Renal pelvis (tissue), 4 donors: ENCODE measurements around the gene HAO2. TPM values are rescaled to one million over a fixed set of nuclear protein-coding genes. Genes with fewer than 3 reads are reported as not detected.
"Not testable (repeated sequence)": the region's sequence is repeated elsewhere in the genome, so short reads cannot be mapped to it uniquely, and the experiment has no call there.

ENCODE experiments used
- DNase-seq: peaks from one replicate; pipeline ENCODE4 v3.0.0-alpha.2; 2013
- polyA plus RNA-seq, 3 donors: library from polyadenylated mRNA; unstranded; fragments of 120-200 nt; gene quantifications; one replicate each; pipeline ENCODE4 v1.2.1, GENCODE V29; 2013; ENCODE audit not compliant: insufficient read length in 3 of 3

The HAO2 gene
- polyA plus RNA-seq, 3 donors = 107 to 128 (median 109) TPM

- DNase-seq = no peak
Measured at GRCh38 chr1:119338004-119338403, 30.6 kb upstream of the HAO2 start.

DNA sequence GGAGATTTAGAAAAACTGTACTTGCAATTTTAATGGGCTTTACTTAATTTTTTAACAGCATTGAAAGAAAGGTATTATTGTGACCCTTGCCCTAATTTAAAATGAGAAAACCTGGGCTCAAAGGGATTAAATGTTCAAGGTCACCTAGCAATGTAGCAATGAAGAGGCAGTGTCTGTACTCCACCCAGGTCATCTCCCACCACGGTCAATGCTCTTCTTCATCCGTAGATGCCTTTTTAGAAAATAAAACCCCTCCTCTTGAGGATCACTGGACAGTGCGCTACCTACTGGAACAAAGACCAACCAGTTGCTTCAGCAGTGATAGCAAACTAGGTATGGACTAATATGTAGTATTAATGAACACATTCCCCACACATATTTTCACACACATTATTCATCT is 29.8 kb upstream of the HAO2 start:
- no peak for DNase-seq

GRCh38 chr1:119340861-119341261 is 27.7 kb upstream of the HAO2 start:
- DNase-seq = no peak

DNA sequence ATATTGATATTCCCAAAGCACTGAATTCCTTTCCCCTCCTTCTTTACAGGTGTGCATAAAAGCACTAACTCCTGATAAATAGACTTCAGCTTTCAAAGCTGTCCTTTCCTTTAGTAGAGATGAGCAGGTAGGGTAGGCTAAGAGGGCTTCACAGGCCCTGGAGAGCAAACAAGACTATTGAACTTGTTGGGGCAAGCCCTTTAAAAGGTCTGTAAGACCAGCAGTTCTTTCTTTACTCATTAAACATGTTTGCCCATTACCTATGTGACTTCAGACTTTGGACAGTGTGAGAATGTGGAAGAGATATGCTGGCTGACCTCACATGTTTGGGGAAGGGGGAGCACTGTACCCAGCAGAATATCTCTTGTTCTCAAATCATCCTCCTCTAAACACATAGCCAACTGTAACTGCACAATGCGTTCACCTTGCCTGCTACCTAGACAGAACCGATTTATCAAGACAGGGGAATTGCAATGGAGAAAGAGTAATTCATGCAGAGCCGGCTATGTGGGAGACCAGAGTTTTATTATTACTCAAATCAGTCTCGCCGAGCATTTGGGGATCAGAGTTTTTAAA is 27.1 kb upstream of the HAO2 start:
- no peak for DNase-seq

DNA sequence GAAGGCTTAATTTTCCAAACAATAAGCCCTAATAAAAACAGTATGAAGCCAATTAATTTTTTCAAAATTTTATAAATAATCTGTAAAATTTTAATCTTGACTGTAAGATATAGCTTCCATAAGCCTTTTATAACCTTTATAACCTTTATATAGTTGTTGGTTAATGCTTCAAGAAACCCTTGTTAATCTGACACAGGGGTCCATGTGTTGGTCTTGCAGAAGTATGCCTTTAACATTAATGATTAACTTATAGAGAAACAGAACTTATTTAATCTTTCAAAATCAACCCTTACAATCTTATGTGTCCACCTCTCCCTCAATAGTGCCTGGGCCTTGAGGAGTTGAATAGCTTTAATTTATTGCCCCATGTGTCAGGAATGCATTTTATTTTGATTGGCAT is 23.2 kb upstream of the HAO2 start:
- DNase-seq = no peak

GRCh38 chr1:119347858-119348257 is 20.7 kb upstream of the HAO2 start:
- DNase-seq = no peak

GRCh38 chr1:119348941-119349340 is 19.6 kb upstream of the HAO2 start:
- no peak for DNase-seq

DNA sequence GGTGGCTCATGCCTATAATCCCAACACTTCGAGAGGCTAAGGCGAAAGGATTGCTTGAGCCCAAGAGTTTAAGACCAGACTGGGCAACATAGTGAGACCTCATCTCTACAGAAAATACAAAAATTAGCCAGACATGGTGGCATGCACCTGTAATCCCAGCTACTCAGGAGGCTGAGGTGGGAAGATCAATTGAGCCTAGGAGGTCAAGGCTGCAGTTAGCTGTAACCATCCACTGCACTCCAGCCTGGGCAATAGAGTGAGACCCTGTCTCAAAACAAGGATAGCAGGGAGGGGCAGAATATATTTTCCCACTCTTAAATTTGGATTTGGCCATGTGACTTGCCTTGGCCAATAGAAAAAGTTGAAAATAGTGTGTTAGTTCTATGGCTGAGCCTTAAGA is 17.7 kb upstream of the HAO2 start:
- DNase-seq = not testable (repeated sequence)

DNA sequence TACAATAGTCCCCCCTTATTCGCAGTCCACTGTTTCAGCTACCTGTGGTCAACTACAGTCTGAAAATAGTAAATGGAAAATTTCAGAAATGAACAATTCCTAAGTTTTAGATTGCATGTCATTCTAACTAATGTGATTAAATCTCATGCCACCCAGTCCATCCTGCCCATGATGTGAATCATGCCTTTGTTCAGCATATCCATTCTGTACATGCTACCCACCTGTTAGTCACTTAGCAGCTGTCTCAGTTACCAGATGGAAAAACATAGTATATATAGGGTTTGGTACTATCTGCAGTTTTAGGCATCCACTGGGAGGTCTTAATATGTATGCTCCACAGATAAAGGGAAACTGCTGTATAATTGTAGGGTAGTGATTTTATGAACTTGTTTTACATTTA is 16.6 kb upstream of the HAO2 start:
- no peak for DNase-seq

GRCh38 chr1:119353836-119354235 is 14.7 kb upstream of the HAO2 start:
- DNase-seq = no peak

GRCh38 chr1:119358636-119359035 is 9.9 kb upstream of the HAO2 start:
- DNase-seq = no peak

GRCh38 chr1:119359730-119360129 is 8.9 kb upstream of the HAO2 start:
- DNase-seq = no peak

DNA sequence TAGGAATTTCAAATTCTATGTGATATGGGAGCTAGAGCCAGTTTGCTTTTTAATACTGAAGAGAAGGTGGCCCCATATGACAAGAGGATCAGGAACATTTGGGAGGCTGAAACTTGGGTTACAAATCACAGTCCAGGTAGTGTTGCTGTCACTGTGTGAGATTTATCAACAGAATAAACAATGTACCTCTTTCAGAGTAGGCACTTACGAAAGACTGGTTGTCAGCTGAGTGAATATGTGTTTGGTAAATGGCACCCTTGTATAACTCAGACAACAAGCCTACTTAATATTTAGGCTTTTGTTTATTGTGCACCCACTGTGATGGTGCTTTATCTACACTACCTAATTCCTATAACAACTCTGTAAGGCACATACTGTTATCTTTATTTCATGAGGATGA is 7.4 kb upstream of the HAO2 start:
- no peak for DNase-seq

- DNase-seq = no peak
Measured at GRCh38 chr1:119361620-119362344, 6.8 kb upstream of the HAO2 start.

DNA sequence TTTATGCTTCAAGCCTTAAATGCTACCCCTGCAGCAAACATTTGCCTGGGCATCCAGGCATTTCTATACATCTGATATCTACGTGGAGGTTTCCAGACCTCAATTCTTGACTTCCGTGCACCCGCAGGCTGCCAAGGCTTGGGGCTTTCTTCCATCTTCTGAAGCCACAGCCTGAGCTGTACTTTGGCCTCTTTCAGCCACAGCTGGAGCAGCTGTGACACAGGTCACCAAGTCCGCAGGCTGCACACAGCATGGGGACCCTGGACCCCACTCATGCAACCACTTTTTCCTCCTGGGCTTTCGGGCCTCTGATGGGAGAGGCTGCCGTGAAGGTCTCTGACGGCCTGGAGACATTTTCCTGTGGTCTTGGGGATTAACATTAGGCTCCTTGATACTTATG is 5.4 kb upstream of the HAO2 start:
- DNase-seq = no peak

GRCh38 chr1:119364640-119365039 is 3.9 kb upstream of the HAO2 start:
- DNase-seq = no peak

GRCh38 chr1:119366424-119366823 is 2.2 kb upstream of the HAO2 start:
- DNase-seq = no peak

DNA sequence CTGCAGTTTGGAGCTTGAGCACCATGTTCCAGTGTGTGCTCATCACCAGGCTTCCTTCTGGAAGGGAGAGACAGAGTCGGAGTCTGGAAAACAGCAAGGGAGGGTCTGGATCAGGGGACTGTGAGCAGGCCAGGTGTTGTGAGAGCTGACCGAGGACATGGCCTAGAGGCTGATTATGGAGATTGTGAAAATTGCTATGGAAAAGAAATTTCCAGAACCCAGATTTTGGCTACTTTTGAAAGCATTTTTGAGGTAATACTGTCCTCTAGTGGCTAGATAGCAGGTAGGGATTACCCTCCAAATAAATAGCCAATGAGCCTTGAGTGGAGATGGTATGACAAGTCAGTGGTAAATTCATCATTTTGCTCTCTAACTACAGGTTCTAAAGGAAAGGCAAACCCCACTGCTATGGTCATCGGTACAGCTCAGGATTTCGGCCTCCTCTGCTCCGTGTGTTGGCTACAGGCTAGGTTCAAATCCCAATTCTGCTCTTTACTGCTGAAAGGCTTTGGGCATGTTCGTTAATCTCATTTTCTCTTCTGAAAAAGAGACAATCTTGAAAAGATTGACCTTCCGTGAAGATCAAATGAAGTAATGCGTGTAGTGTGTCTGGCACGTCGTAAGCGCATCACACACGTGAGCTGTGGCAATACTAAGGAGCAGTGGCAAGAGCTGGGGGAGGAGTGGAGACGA is 1.0 kb upstream of the HAO2 start:
- DNase-seq = peak; percentile 24

DNA sequence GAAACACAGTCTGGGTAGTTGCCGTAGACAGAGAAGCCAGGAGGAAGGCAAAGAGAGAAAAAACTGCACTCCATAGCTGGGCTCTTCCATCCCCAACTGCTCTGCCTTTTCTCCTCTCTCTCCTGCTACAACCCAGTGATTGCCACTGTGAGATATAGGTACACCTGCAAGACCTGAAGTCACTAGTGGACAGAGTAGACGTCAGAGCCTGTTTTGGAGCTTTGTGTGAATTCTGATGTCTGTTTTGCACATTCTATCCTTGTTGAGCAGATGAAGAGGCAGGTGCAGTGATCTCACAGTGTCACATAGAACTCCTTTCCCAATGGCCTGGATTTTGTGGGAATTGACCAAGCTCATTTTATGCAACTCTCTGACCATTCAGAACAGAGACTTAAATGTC is 2.2 kb downstream of the HAO2 start:
- DNase-seq = no peak

GRCh38 chr1:119371815-119372214 is 3.2 kb downstream of the HAO2 start:
- DNase-seq = no peak

DNA sequence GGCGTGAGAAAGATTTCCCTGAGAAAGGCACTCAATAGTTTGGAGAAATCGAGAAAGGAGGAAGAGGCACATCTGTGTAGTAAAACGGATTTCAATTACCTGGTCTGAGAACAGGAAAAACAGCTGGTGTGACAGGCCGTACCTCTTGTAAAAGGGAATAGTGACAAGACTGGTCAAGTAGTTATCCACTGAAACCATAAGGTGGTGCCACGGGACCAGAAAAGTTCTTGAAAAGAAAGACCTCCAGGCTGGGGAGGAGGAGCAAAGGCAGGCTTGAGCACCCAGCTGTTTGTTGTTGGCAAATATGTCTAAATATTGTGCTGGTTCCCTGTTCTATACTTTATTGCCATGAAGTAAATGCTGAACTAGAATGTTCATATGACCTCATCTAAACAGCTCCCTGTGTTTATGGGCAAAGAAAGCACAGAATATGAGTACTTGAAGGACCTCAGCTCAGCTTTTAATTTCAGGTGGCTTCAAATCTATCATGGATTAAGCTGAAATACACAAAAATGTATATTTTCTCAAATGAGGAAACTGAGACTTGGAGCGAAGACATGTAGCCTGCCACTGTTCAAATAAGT is 4.0 kb downstream of the HAO2 start:
- peak; percentile 73 for DNase-seq

- DNase-seq = no peak
Measured at GRCh38 chr1:119373465-119373864, 4.9 kb downstream of the HAO2 start.
